OCI-LY7 (cell line): Measurements from ENCODE around the gene GJC1. TPM values are rescaled to one million over a fixed set of nuclear protein-coding genes. Genes with fewer than 3 reads are reported as not detected.
A peak's percentile ranks its signal among the peaks of the same experiment; 100 is the strongest.
"Not testable (repeated sequence)": the region's sequence is repeated elsewhere in the genome, so short reads cannot be mapped to it uniquely, and the experiment has no call there.

Source experiments
- BruUV-seq: library from RNA; stranded (reverse); fragments of 400-500 nt; replicated peaks from 2 replicates; lab custom pipeline; 2021; lab: Mats Ljungman, UMichigan
- CTCF ChIA-PET: fragments of 300-600 bp; sonication (Branson Sonifier 250); formaldehyde crosslinking; loops from one replicate; lab custom pipeline; 2022; ENCODE audit warnings: antibody characterized with exemption; ENCODE audit not compliant: unreplicated experiment; lab: Charles Lee
- POLR2A ChIA-PET: fragments of 300-600 bp; sonication (Branson Sonifier 250); formaldehyde crosslinking; loops from one replicate; lab custom pipeline; 2022; ENCODE audit warnings: antibody characterized with exemption; lab: Charles Lee
- DNase-seq: peaks from one replicate; pipeline ENCODE4 v3.0.0-alpha.2; 2015; ENCODE audit warnings: low spot score
- H2AFZ ChIP-seq: fragments of 200-600 bp; sonication (generic), shearing (Covaris generic); 2 replicates; pipeline ENCODE4 v1.6.1; 2014; ENCODE audit warnings: mild to moderate bottlenecking, antibody characterized with exemption, low read length, moderate library complexity
- H3K27ac ChIP-seq: fragments of 200-600 bp; sonication (generic); 2 replicates; pipeline ENCODE4 v1.5.1; 2014; ENCODE audit warnings: mixed run types, low read depth, mild to moderate bottlenecking, moderate library complexity, low read length, inconsistent platforms; ENCODE audit not compliant: poor library complexity, severe bottlenecking
- H3K36me3 ChIP-seq: fragments of 200-600 bp; sonication (generic); 2 replicates; pipeline ENCODE4 v1.6.1; 2014; ENCODE audit warnings: mild to moderate bottlenecking, antibody characterized with exemption, low read length, moderate library complexity, mixed read lengths; ENCODE audit not compliant: insufficient read depth
- H3K4me1 ChIP-seq: fragments of 200-600 bp; sonication (generic); 2 replicates; pipeline ENCODE4 v1.5.1; 2014; ENCODE audit warnings: mild to moderate bottlenecking, low read length; ENCODE audit not compliant: insufficient read depth, poor library complexity, severe bottlenecking
- H3K4me2 ChIP-seq: fragments of 200-600 bp; sonication (generic); 2 replicates; pipeline ENCODE4 v1.6.1; 2014; ENCODE audit warnings: mild to moderate bottlenecking, low read length
- H3K4me3 ChIP-seq: fragments of 200-600 bp; sonication (generic); 2 replicates; pipeline ENCODE4 v1.5.1; 2014; ENCODE audit warnings: mild to moderate bottlenecking, low read depth, low read length; ENCODE audit not compliant: poor library complexity, severe bottlenecking
- H3K79me2 ChIP-seq: fragments of 200-600 bp; sonication (generic); 2 replicates; pipeline ENCODE4 v1.6.1; 2016; ENCODE audit warnings: low read depth, mild to moderate bottlenecking, low read length, moderate library complexity, mixed read lengths; ENCODE audit not compliant: insufficient read depth
- H3K9me2 ChIP-seq: fragments of 200-600 bp; sonication (generic); 2 replicates; pipeline ENCODE4 v1.6.1; 2016; ENCODE audit warnings: mild to moderate bottlenecking, low read length, mixed read lengths; ENCODE audit not compliant: insufficient read depth
- H3K9me3 ChIP-seq: fragments of 200-600 bp; sonication (generic); 2 replicates; pipeline ENCODE4 v1.6.1; 2014; ENCODE audit warnings: mild to moderate bottlenecking, mixed run types, low read length, mixed read lengths
- H4K20me1 ChIP-seq: fragments of 200-600 bp; sonication (generic); 2 replicates; pipeline ENCODE4 v1.6.1; 2014; ENCODE audit warnings: mild to moderate bottlenecking, antibody characterized with exemption, low read length, moderate library complexity, mixed read lengths; ENCODE audit not compliant: insufficient read depth
- EZH2phosphoT487 ChIP-seq: fragments of 200-600 bp; sonication (generic); IDR thresholded peaks from 2 replicates; pipeline ENCODE4 v1.6.1; 2018; ENCODE audit warnings: low read depth, borderline replicate concordance, mild to moderate bottlenecking, mixed run types, antibody characterized with exemption, low read length, moderate library complexity, mixed read lengths
- intact Hi-C: fragments of 100-400 bp; cut with micrococcal nuclease; formaldehyde crosslinking; loops from one replicate; pipeline ENCODE4 v1.10.0; 2022; ENCODE audit not compliant: unreplicated experiment
- total RNA-seq, 2 experiments: library from RNA; depleted of rRNA in 1 of 2; stranded (reverse); fragments of >200 nt in 1 of 2; shearing (Covaris generic) in 1 of 2; gene quantifications; 2 replicates each; pipeline ENCODE4 v1.2.3, GENCODE V29; 2014 to 2022
- TF ChIP-seq, protein P1 (sequence below): fragments of 200-600 bp; sonication (generic); conservative IDR thresholded peaks from 2 replicates; pipeline ENCODE4 v1.5.1; 2014; ENCODE audit warnings: mild to moderate bottlenecking, antibody characterized with exemption, low read length, moderate library complexity, mixed read lengths

Gene GJC1
- total RNA-seq, 2 experiments from 2014 or later, result 14.2 to 19.5 TPM

- H3K9me3 ChIP-seq, result no peaks in the 10 kb centered on the region
- peaks cover 21% of the 10 kb centered on the region for H3K79me2 ChIP-seq
- peaks cover 8% of the 10 kb centered on the region for H3K36me3 ChIP-seq
- ChIA-PET POLR2A (no interaction called here), CTCF (no interaction called here)
- H4K20me1 ChIP-seq, result 0 out of 2 replicates have a peak, but pooled peaks cover 5% of the 10 kb centered on the region
- no peaks in the 10 kb centered on the region for H3K9me2 ChIP-seq
- H3K4me3 ChIP-seq, result no peak overlapping the region
- BruUV-seq, result TSS peak; percentile 51
- no peak overlapping the region for H3K4me2 ChIP-seq
- intact Hi-C loops, result no loop called here
- no peaks in the 10 kb centered on the region for H3K4me1 ChIP-seq
- DNase-seq, result no peak
- no peak overlapping the region for H3K27ac ChIP-seq
- TF ChIP-seq EZH2phosphoT487, result no peak
- H2AFZ ChIP-seq, result no peak overlapping the region
Measured at GRCh38 chr17:44820631-44821212, 9.4 kb downstream of the GJC1 start.

GRCh38 chr17:44818508-44818907 is 11.6 kb downstream of the GJC1 start:
- peaks cover 30% of the 10 kb centered on the region for H3K79me2 ChIP-seq
- intact Hi-C loops, result not testable (repeated sequence)

DNA sequence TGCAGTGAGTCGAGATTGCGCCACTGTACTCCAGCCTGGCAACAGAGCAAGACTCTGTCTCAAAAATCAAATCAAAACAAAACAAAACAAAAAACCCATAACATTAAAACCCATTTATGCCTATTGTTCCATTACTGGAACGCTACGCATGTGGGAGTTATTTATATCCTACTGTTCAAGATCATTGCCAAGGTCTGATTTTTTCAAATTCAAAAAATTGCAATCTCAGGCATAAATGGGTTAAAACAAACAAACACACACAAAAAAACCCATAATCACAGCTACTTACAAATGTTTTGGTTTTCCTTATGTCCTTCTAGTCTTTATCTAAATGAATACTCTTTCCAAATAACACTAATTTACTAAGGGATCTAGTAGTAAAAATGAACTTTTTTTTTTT is 17.8 kb downstream of the GJC1 start:
- no peak for DNase-seq
- Histone ChIP-seq H3K27ac (no peak overlapping the region), H3K4me1 (no peaks in the 10 kb centered on the region), H3K36me3 (no peaks in the 10 kb centered on the region), H4K20me1 (0 out of 2 replicates have a peak, but pooled peaks cover 5% of the 10 kb centered on the region), H3K9me2 (no peaks in the 10 kb centered on the region), H3K4me3 (no peak overlapping the region), H2AFZ (no peak overlapping the region), H3K9me3 (no peaks in the 10 kb centered on the region), H3K79me2 (peaks cover 13% of the 10 kb centered on the region), H3K4me2 (no peak overlapping the region)
- TF ChIP-seq EZH2phosphoT487, result no peak
- TF ChIP-seq, protein P1, sequence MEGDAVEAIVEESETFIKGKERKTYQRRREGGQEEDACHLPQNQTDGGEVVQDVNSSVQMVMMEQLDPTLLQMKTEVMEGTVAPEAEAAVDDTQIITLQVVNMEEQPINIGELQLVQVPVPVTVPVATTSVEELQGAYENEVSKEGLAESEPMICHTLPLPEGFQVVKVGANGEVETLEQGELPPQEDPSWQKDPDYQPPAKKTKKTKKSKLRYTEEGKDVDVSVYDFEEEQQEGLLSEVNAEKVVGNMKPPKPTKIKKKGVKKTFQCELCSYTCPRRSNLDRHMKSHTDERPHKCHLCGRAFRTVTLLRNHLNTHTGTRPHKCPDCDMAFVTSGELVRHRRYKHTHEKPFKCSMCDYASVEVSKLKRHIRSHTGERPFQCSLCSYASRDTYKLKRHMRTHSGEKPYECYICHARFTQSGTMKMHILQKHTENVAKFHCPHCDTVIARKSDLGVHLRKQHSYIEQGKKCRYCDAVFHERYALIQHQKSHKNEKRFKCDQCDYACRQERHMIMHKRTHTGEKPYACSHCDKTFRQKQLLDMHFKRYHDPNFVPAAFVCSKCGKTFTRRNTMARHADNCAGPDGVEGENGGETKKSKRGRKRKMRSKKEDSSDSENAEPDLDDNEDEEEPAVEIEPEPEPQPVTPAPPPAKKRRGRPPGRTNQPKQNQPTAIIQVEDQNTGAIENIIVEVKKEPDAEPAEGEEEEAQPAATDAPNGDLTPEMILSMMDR, result no peak
- no TSS peak for BruUV-seq
- POLR2A ChIA-PET, result no interaction called here
- CTCF ChIA-PET, result no interaction called here
- intact Hi-C loops, result no loop called here

More at GRCh38 chr17:44818508-44818907, 11.6 kb downstream of the GJC1 start:
- H3K9me3 ChIP-seq, H3K9me2 ChIP-seq, H3K4me3 ChIP-seq, BruUV-seq, H3K4me1 ChIP-seq, H3K36me3 ChIP-seq, H4K20me1 ChIP-seq, POLR2A ChIA-PET, H3K4me2 ChIP-seq, H2AFZ ChIP-seq, H3K27ac ChIP-seq, CTCF ChIA-PET, DNase-seq: not testable (repeated sequence)

GRCh38 chr17:44808656-44809388 is 21.3 kb downstream of the GJC1 start:
- CTCF ChIA-PET, H3K9me2 ChIP-seq, H3K4me2 ChIP-seq, H2AFZ ChIP-seq, BruUV-seq, DNase-seq, H3K4me1 ChIP-seq, H3K79me2 ChIP-seq, H3K4me3 ChIP-seq, H3K9me3 ChIP-seq, H4K20me1 ChIP-seq, intact Hi-C loops, H3K27ac ChIP-seq: not testable (repeated sequence)
- POLR2A ChIA-PET, result interaction anchor here (1.5 kb wide), 1 partner anchor 14 kb away, joined by 4 read pairs; no protein-coding TSS in a partner anchor
- H3K36me3 ChIP-seq, result peaks cover 31% of the 10 kb centered on the region
